C4-2B (cell line): ENCODE results near the gene SEMA5B.

Experiments used
- H3K27ac ChIP-seq: fragments of 450-650 bp; 2 replicates; pipeline ENCODE4 v1.5.1; 2017
- CTCF ChIP-seq: fragments of 450-650 bp; conservative IDR thresholded peaks from 2 replicates; pipeline ENCODE4 v1.5.1; 2017; ENCODE audit warnings: mild to moderate bottlenecking
- ZFX ChIP-seq: fragments of 450-650 bp; IDR thresholded peaks from 2 replicates; pipeline ENCODE4 v1.6.1; 2017

Gene SEMA5B

GRCh38 chr3:123002749-123003497 lies 24.6 kb downstream of the SEMA5B start:
- H3K27ac ChIP-seq, result no peak overlapping the region
- TF ChIP-seq ZFX, result no peak

DNA sequence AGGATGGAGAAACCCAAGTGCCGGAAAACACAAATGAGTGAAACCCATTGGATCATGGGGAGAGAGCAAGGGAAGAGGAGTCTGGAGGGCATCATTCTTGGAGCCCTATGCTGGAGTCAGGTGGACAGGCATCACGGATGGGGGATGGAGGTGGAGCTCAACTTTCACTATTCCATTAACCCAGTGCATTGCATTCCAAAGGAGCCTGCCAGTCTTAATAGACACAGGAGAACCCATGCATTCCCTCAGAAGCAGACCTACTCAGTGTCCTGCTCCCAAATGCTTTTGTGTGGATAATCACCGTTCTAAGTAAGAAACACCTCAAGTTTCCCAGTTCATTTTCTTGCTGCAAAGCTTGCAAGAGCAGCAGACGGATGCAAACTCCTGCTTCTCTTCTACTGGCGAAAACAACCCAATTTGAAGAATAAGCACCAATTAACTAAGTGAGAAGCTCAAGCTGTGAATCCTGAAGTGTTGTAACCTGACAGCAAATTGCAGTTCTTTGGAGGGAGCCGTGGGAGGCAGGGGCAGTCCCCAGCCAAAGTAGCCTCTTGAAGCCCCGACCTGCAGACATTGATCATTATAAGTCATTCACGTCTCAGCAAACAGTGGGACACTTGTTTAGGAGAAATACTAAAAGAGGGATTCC lies 25.3 kb downstream of the SEMA5B start:
- no peak overlapping the region for H3K27ac ChIP-seq
- TF ChIP-seq ZFX (no peak), CTCF (no peak)

DNA sequence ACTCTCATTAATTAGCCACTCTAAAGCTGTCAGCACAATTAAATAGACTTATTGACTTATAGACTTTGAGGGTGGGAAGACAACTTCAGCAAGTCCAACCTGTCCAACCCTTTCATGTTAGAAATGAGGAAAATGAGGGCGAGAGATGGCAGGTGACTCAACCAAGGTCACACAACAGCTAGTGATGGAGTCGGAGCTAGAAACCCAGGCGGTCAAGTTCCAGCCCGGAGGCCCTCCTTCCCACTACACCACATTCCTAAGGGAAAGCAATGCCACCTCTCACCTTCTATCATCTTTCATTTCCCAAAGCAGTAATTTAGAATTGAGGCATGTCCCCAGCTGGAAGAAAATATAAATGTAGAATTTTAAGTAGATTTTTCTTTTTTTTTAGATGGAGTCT lies 28.7 kb downstream of the SEMA5B start:
- TF ChIP-seq ZFX (no peak), CTCF (no peak)
- H3K27ac ChIP-seq, result no peak overlapping the region

- TF ChIP-seq ZFX (no peak), CTCF (no peak)
- no peak overlapping the region for H3K27ac ChIP-seq
Observed at GRCh38 chr3:122998206-122998605, 29.4 kb downstream of the SEMA5B start.

DNA sequence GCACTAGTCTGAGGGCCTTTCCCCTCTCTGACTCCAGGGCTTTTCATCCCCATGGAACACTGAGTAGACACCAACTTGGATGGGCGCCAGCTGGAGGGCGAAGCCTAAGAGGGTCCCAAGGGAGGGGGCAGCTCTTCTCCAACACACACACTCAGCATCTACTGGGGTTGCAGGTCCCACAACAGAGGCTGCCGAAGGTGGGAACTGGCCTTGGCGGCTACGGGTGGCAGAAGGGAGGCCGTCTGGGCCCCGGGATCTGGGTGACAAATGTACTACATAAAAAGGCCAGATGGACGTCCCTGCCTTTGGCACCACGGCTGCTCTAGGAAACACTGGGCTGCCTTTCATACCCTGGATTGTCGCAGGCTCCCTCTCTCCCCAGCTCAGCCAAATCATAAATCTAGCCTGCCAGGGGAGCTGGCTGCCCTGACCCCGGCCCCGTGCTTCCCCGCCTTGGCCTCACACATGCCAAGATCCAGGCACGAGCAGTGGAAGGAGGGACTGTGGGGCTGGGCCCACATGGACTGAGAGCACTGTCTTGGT lies 31.5 kb downstream of the SEMA5B start:
- TF ChIP-seq CTCF, result no peak
- TF ChIP-seq ZFX, result no peak
- no peak overlapping the region for H3K27ac ChIP-seq

GRCh38 chr3:122994954-122995353 lies 32.6 kb downstream of the SEMA5B start:
- TF ChIP-seq CTCF, result no peak
- TF ChIP-seq ZFX, result no peak
- H3K27ac ChIP-seq, result no peak overlapping the region

- TF ChIP-seq ZFX (no peak), CTCF (no peak)
Observed at GRCh38 chr3:122993124-122993978, 34.2 kb downstream of the SEMA5B start.

More at GRCh38 chr3:122993124-122993978, 34.2 kb downstream of the SEMA5B start:
- H3K27ac ChIP-seq, result no peak overlapping the region
